OCI-LY7 (cell line): ENCODE results near the gene NIT2. TPM values are rescaled to one million over a fixed set of nuclear protein-coding genes. Genes with fewer than 3 reads are reported as not detected.

Source experiments
- Bru-seq: library from RNA; stranded (reverse); fragments of 400-500 nt; gene quantifications from one replicate; lab custom pipeline; 2021; lab: Mats Ljungman, UMichigan
- BruChase-seq, 2 experiments: library from RNA; stranded (reverse); fragments of 400-500 nt; gene quantifications; one replicate each; lab custom pipeline; 2021; lab: Mats Ljungman, UMichigan
- BruUV-seq: library from RNA; stranded (reverse); fragments of 400-500 nt; replicated peaks from 2 replicates; lab custom pipeline; 2021; lab: Mats Ljungman, UMichigan
- CTCF ChIA-PET: fragments of 300-600 bp; sonication (Branson Sonifier 250); formaldehyde crosslinking; loops from one replicate; lab custom pipeline; 2022; ENCODE audit warnings: antibody characterized with exemption; ENCODE audit not compliant: unreplicated experiment; lab: Charles Lee
- POLR2A ChIA-PET: fragments of 300-600 bp; sonication (Branson Sonifier 250); formaldehyde crosslinking; loops from one replicate; lab custom pipeline; 2022; ENCODE audit warnings: antibody characterized with exemption; lab: Charles Lee
- DNase-seq: peaks from one replicate; pipeline ENCODE4 v3.0.0-alpha.2; 2015; ENCODE audit warnings: low spot score
- H2AFZ ChIP-seq: fragments of 200-600 bp; sonication (generic), shearing (Covaris generic); 2 replicates; pipeline ENCODE4 v1.6.1; 2014; ENCODE audit warnings: mild to moderate bottlenecking, antibody characterized with exemption, low read length, moderate library complexity
- H3K27ac ChIP-seq: fragments of 200-600 bp; sonication (generic); 2 replicates; pipeline ENCODE4 v1.5.1; 2014; ENCODE audit warnings: mixed run types, low read depth, mild to moderate bottlenecking, moderate library complexity, low read length, inconsistent platforms; ENCODE audit not compliant: poor library complexity, severe bottlenecking
- H3K36me3 ChIP-seq: fragments of 200-600 bp; sonication (generic); 2 replicates; pipeline ENCODE4 v1.6.1; 2014; ENCODE audit warnings: mild to moderate bottlenecking, antibody characterized with exemption, low read length, moderate library complexity, mixed read lengths; ENCODE audit not compliant: insufficient read depth
- H3K4me1 ChIP-seq: fragments of 200-600 bp; sonication (generic); 2 replicates; pipeline ENCODE4 v1.5.1; 2014; ENCODE audit warnings: mild to moderate bottlenecking, low read length; ENCODE audit not compliant: insufficient read depth, poor library complexity, severe bottlenecking
- H3K4me2 ChIP-seq: fragments of 200-600 bp; sonication (generic); 2 replicates; pipeline ENCODE4 v1.6.1; 2014; ENCODE audit warnings: mild to moderate bottlenecking, low read length
- H3K4me3 ChIP-seq: fragments of 200-600 bp; sonication (generic); 2 replicates; pipeline ENCODE4 v1.5.1; 2014; ENCODE audit warnings: mild to moderate bottlenecking, low read depth, low read length; ENCODE audit not compliant: poor library complexity, severe bottlenecking
- H3K79me2 ChIP-seq: fragments of 200-600 bp; sonication (generic); 2 replicates; pipeline ENCODE4 v1.6.1; 2016; ENCODE audit warnings: low read depth, mild to moderate bottlenecking, low read length, moderate library complexity, mixed read lengths; ENCODE audit not compliant: insufficient read depth
- H3K9me2 ChIP-seq: fragments of 200-600 bp; sonication (generic); 2 replicates; pipeline ENCODE4 v1.6.1; 2016; ENCODE audit warnings: mild to moderate bottlenecking, low read length, mixed read lengths; ENCODE audit not compliant: insufficient read depth
- H3K9me3 ChIP-seq: fragments of 200-600 bp; sonication (generic); 2 replicates; pipeline ENCODE4 v1.6.1; 2014; ENCODE audit warnings: mild to moderate bottlenecking, mixed run types, low read length, mixed read lengths
- H4K20me1 ChIP-seq: fragments of 200-600 bp; sonication (generic); 2 replicates; pipeline ENCODE4 v1.6.1; 2014; ENCODE audit warnings: mild to moderate bottlenecking, antibody characterized with exemption, low read length, moderate library complexity, mixed read lengths; ENCODE audit not compliant: insufficient read depth
- CTCF ChIP-seq: fragments of 200-600 bp; sonication (generic); conservative IDR thresholded peaks from 2 replicates; pipeline ENCODE4 v1.5.1; 2014; ENCODE audit warnings: mild to moderate bottlenecking, antibody characterized with exemption, low read length, moderate library complexity, mixed read lengths
- EZH2phosphoT487 ChIP-seq: fragments of 200-600 bp; sonication (generic); IDR thresholded peaks from 2 replicates; pipeline ENCODE4 v1.6.1; 2018; ENCODE audit warnings: low read depth, borderline replicate concordance, mild to moderate bottlenecking, mixed run types, antibody characterized with exemption, low read length, moderate library complexity, mixed read lengths
- intact Hi-C: fragments of 100-400 bp; cut with micrococcal nuclease; formaldehyde crosslinking; loops from one replicate; pipeline ENCODE4 v1.10.0; 2022; ENCODE audit not compliant: unreplicated experiment
- long read RNA-seq: library from polyadenylated mRNA; stranded (forward); transcript quantifications from one replicate; pipeline ENCODE4 v2.0.0, GENCODE V29; 2022
- total RNA-seq, 2 experiments: library from RNA; depleted of rRNA in 1 of 2; stranded (reverse); fragments of >200 nt in 1 of 2; shearing (Covaris generic) in 1 of 2; gene quantifications; 2 replicates each; pipeline ENCODE4 v1.2.3, GENCODE V29; 2014 to 2022

The NIT2 gene
- total RNA-seq (2014; rRNA removed; shearing (Covaris generic)): 25.7 and 34.6 TPM in 2 replicates
- total RNA-seq (2022): 42.1 and 51.1 TPM in 2 replicates
- percentile 77 among the genes with signal in this experiment for Bru-seq, nascent RNA
- BruChase-seq, experiment 1, labeled RNA remaining after a 6-hour chase: percentile 68 among the genes with signal in this experiment
- percentile 67 among the genes with signal in this experiment for BruChase-seq, experiment 2, labeled RNA remaining after a 2-hour chase
- long read RNA-seq, full-length matches to known transcripts: 47 of 68 reads
- long read RNA-seq, partial matches to known transcripts: 3 of 68 reads
- long read RNA-seq, other reads (novel, unspliced or antisense): 18 of 68 reads

DNA sequence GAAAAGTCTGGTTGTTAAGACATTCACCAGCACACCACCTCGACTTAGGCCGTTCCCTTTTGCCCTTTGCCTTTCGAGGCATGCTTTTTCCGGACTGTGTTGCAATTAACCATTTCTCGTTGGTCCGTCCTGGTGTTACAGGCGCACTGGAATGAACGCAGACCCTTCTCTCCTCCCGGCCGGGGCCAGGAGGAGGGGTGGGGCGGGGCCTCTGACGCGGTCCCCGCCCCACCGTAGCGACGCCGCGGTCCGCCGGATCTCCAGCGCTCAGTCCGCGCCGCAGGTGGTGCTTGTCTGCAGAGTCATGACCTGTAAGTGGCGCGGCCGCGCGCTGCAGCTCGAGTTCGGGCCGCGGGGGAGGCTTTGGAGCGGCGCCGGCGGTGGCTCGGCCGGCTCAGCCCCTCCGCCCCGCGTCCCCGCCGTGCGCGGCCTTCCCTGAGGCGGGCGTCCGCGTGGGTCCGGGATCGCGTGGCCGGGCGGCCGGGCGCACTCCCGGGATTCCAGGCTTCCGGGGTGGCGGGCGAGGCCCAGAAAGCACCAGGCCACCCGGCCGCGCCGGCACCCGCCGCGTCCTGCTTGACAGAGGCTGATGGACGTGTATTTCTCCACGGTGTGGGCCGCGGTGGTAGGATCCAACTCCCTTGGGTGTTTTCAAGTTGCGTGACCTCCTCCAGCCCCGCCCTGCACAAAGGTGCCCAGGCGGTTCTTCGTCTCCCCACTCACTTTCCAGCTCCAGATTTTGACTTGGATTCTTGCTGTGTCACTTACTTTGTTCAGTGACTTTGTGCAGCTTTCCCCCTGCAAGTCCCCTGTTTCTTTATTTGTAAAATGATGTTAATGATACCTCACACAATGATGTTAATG is at the start of gene NIT2:
NIT2 (plus strand) TSS at position 270 of the 864 bp plus-strand sequence; CDS start at position 305, 35 bp downstream.
- H3K4me3 ChIP-seq: peak within 1 kb of the TSS; percentile 85
- POLR2A ChIA-PET: interaction anchor here (0.7 to 2.1 kb wide), 10 partner anchors 9 to 1802 kb away, joined by 3 to 12 read pairs (median 6); partner anchors contain the start of genes LNP1, TBC1D23 and TOMM70

DNA sequence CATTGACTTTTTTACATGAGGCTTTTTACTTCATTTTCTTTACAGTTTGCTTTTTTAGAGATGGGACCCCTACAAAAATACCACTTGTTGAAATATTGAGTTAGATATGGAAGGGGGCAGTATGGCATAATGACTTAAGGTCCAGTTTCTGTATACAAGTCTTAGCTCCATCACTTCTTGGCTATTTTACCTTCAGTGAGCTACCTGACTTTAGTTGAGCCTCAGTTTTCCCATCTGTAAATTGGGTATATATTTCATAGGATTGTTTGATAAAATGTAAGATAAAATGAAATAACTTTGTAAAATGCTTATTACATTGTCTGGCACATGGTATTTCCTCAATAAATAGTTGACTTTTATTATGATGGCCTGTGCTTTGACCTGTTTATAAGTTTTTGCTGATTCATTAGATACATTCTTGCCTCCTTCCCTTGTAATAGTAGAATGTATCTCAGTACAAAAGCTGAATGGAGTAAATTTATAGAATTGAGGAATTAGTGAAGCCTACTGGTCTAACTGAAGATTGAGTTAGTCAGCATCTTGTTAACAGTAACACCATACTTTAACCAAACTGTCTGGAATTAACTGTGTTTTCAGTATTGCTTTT is 46.2 kb upstream of the NIT2 start:
- no peaks in the 10 kb centered on the region for H3K79me2 ChIP-seq
- H3K4me2 ChIP-seq: no peak overlapping the region
- TF ChIP-seq CTCF (no peak), EZH2phosphoT487 (no peak)
- no peaks in the 10 kb centered on the region for H4K20me1 ChIP-seq
- POLR2A ChIA-PET: interaction anchor here (0.7 kb wide), 1 partner anchor 94 kb away, joined by 3 read pairs; no protein-coding TSS in a partner anchor
- no TSS peak for BruUV-seq
- H2AFZ ChIP-seq: no peak overlapping the region
- no peaks in the 10 kb centered on the region for H3K9me2 ChIP-seq
- H3K4me1 ChIP-seq: no peaks in the 10 kb centered on the region
- no peak for DNase-seq
- H3K9me3 ChIP-seq: no peaks in the 10 kb centered on the region
- H3K36me3 ChIP-seq: peaks cover 8% of the 10 kb centered on the region; the same call in 1 of the 2 replicates
- intact Hi-C loops: no loop called here
- CTCF ChIA-PET: no interaction called here
- H3K27ac ChIP-seq: no peak overlapping the region
- H3K4me3 ChIP-seq: no peak overlapping the region

More for the DNA sequence above, at the start of gene NIT2:
- no peaks in the 10 kb centered on the region for H3K9me3 ChIP-seq
- no peaks in the 10 kb centered on the region for H4K20me1 ChIP-seq
- H3K79me2 ChIP-seq: no peaks in the 10 kb centered on the region; the same call in 1 of the 2 replicates
- TF ChIP-seq EZH2phosphoT487: no peak
- no peak for TF ChIP-seq CTCF
- H3K36me3 ChIP-seq: peaks cover 11% of the 10 kb centered on the region
- H3K9me2 ChIP-seq: no peaks in the 10 kb centered on the region
- peak within 1 kb of the TSS; percentile 79 for H3K4me2 ChIP-seq
- peak; percentile 91 for DNase-seq
- intact Hi-C loops: loop anchor here (2.0 to 10.0 kb wide), 2 partner anchors 66 to 370 kb away; partner anchors contain the start of genes LNP1, TFG and TOMM70
- CTCF ChIA-PET: interaction anchor here (0.6 to 1.1 kb wide), 2 partner anchors 15 to 69 kb away, joined by 3 to 4 read pairs; no protein-coding TSS in a partner anchor
- no TSS peak for BruUV-seq
- peak within 1 kb of the TSS; percentile 97 for H2AFZ ChIP-seq
- H3K27ac ChIP-seq: peak within 1 kb of the TSS; percentile 31
- peaks cover 9% of the 10 kb centered on the region for H3K4me1 ChIP-seq
